HEK293 (cell line): ENCODE data around the gene AADACL2.

Source experiments
- BCL11A ChIP-seq: fragments of 450-650 bp; formaldehyde crosslinking; IDR thresholded peaks from 2 replicates; pipeline ENCODE4 v1.5.1; 2016; ENCODE audit warnings: low read depth, missing biosample characterization, missing genetic modification characterization
- GLI2 ChIP-seq: fragments of 450-650 bp; formaldehyde crosslinking; IDR thresholded peaks from 2 replicates; pipeline ENCODE4; 2017; ENCODE audit warnings: missing biosample characterization, missing genetic modification characterization, low read depth, borderline replicate concordance
- SALL2 ChIP-seq: fragments of 450-650 bp; formaldehyde crosslinking; IDR thresholded peaks from 2 replicates; pipeline ENCODE4 v1.5.0; 2017; ENCODE audit warnings: missing biosample characterization, mild to moderate bottlenecking, missing genetic modification characterization, borderline replicate concordance
- SP2 ChIP-seq: fragments of 450-650 bp; formaldehyde crosslinking; IDR thresholded peaks from 2 replicates; pipeline ENCODE4 v1.5.1; 2016; ENCODE audit warnings: missing biosample characterization, missing genetic modification characterization
- ZBTB1 ChIP-seq: fragments of 450-650 bp; formaldehyde crosslinking; IDR thresholded peaks from 2 replicates; pipeline ENCODE4 v1.5.1; 2016; ENCODE audit warnings: missing biosample characterization, missing genetic modification characterization
- ZNF596 ChIP-seq: fragments of 450-650 bp; IDR thresholded peaks from 2 replicates; pipeline ENCODE4 v1.5.0; 2018; ENCODE audit warnings: missing biosample characterization, mild to moderate bottlenecking, missing genetic modification characterization, moderate library complexity
- ZNF629 ChIP-seq: fragments of 450-650 bp; formaldehyde crosslinking; IDR thresholded peaks from 2 replicates; pipeline ENCODE4 v1.5.1; 2017; ENCODE audit warnings: missing biosample characterization, missing genetic modification characterization
- ZNF664 ChIP-seq: fragments of 450-650 bp; formaldehyde crosslinking; IDR thresholded peaks from 2 replicates; pipeline ENCODE4 v1.5.1; 2016; ENCODE audit warnings: missing biosample characterization, missing genetic modification characterization
- ZNF843 ChIP-seq: fragments of 450-650 bp; formaldehyde crosslinking; IDR thresholded peaks from 2 replicates; pipeline ENCODE4 v1.5.1; 2016; ENCODE audit warnings: missing biosample characterization, missing genetic modification characterization
- TF ChIP-seq, protein P1 (sequence below): fragments of 450-650 bp; formaldehyde crosslinking; IDR thresholded peaks from 2 replicates; pipeline ENCODE4 v1.5.1; 2016; ENCODE audit warnings: missing biosample characterization, missing genetic modification characterization
- TF ChIP-seq, protein P2 (sequence below): fragments of 450-650 bp; formaldehyde crosslinking; IDR thresholded peaks from 2 replicates; pipeline ENCODE4 v1.5.1; 2016; ENCODE audit warnings: missing biosample characterization, missing genetic modification characterization, low read depth
- TF ChIP-seq, protein P3 (sequence below): sonication (generic); formaldehyde crosslinking; IDR thresholded peaks from 2 replicates; pipeline ENCODE4 v1.8.1; 2022; ENCODE audit warnings: mild to moderate bottlenecking, moderate library complexity, missing genetic modification reagents

DNA sequence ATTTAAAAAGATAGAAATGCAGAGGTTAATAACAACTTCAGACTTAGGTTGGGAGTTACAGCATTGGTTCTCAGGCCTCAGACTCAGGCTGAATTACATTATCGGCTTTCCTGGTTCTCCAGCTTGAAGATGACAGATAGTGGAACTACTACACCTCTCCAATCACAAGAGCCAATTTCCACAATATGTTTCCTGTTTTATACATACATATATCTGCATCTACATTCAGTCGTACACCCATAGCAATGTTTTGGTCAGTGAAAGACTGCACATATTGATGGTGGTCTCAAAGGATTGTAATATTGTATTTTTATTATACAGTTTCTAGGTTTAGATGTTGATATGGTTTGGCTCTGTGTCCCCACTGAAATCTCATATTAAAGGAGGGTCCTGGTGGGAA, 35.4 kb downstream of the AADACL2 start:
- TF ChIP-seq, protein P1, sequence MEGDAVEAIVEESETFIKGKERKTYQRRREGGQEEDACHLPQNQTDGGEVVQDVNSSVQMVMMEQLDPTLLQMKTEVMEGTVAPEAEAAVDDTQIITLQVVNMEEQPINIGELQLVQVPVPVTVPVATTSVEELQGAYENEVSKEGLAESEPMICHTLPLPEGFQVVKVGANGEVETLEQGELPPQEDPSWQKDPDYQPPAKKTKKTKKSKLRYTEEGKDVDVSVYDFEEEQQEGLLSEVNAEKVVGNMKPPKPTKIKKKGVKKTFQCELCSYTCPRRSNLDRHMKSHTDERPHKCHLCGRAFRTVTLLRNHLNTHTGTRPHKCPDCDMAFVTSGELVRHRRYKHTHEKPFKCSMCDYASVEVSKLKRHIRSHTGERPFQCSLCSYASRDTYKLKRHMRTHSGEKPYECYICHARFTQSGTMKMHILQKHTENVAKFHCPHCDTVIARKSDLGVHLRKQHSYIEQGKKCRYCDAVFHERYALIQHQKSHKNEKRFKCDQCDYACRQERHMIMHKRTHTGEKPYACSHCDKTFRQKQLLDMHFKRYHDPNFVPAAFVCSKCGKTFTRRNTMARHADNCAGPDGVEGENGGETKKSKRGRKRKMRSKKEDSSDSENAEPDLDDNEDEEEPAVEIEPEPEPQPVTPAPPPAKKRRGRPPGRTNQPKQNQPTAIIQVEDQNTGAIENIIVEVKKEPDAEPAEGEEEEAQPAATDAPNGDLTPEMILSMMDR (tag by site-specific recombination) = no peak
- TF ChIP-seq ZNF629 (tag by site-specific recombination) (no peak), ZBTB1 (no peak), SALL2 (tag by site-specific recombination) (no peak), BCL11A (no peak), ZNF596 (tag by site-specific recombination) (no peak), SP2 (tag by site-specific recombination) (no peak), ZNF843 (tag by site-specific recombination) (no peak), GLI2 (no peak), ZNF664 (tag by site-specific recombination) (no peak)
- TF ChIP-seq, protein P2, sequence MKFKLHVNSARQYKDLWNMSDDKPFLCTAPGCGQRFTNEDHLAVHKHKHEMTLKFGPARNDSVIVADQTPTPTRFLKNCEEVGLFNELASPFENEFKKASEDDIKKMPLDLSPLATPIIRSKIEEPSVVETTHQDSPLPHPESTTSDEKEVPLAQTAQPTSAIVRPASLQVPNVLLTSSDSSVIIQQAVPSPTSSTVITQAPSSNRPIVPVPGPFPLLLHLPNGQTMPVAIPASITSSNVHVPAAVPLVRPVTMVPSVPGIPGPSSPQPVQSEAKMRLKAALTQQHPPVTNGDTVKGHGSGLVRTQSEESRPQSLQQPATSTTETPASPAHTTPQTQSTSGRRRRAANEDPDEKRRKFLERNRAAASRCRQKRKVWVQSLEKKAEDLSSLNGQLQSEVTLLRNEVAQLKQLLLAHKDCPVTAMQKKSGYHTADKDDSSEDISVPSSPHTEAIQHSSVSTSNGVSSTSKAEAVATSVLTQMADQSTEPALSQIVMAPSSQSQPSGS (tag by site-specific recombination) = no peak
- TF ChIP-seq, protein P3, sequence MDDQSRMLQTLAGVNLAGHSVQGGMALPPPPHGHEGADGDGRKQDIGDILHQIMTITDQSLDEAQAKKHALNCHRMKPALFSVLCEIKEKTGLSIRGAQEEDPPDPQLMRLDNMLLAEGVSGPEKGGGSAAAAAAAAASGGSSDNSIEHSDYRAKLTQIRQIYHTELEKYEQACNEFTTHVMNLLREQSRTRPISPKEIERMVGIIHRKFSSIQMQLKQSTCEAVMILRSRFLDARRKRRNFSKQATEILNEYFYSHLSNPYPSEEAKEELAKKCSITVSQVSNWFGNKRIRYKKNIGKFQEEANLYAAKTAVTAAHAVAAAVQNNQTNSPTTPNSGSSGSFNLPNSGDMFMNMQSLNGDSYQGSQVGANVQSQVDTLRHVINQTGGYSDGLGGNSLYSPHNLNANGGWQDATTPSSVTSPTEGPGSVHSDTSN (CRISPR knock-in tag) = no peak
